ENCODE measurements around the gene SNRK. TPM values are rescaled to one million over a fixed set of nuclear protein-coding genes. Genes with fewer than 3 reads are reported as not detected.

Gene SNRK
- total RNA-seq, 6 experiments from 2014 or later, result 10.0 to 13.8 (median 11.6) TPM

GRCh38 chr3:43363621-43364266, 77.4 kb downstream of the SNRK start:
- no peak for DNase-seq
- peaks cover 2% of the 10 kb centered on the region; the same call in 1 of the 2 replicates for H3K27me3 Mint-ChIP-seq (ENCODE audit: insufficient read depth)
- H3K4me1 Mint-ChIP-seq (ENCODE audit: low read depth), result no peaks in the 10 kb centered on the region
- H3K27ac Mint-ChIP-seq, result no peak overlapping the region
- H3K9me3 Mint-ChIP-seq, result no peaks in the 10 kb centered on the region
- H3K4me3 Mint-ChIP-seq, result no peak overlapping the region
- no peaks in the 10 kb centered on the region; the same call in 1 of the 2 replicates for H3K36me3 Mint-ChIP-seq (ENCODE audit: low read depth)
- no peak for TF ChIP-seq CTCF (IDR thresholded peaks at IDR 0.05)

GRCh38 chr3:43364494-43364893, 78.2 kb downstream of the SNRK start:
- Mint-ChIP-seq H3K36me3 (ENCODE audit: low read depth) (no peaks in the 10 kb centered on the region; the same call in 1 of the 2 replicates), H3K27me3 (ENCODE audit: insufficient read depth) (peaks cover 2% of the 10 kb centered on the region; the same call in 1 of the 2 replicates), H3K4me1 (ENCODE audit: low read depth) (no peaks in the 10 kb centered on the region), H3K27ac (no peak overlapping the region), H3K4me3 (no peak overlapping the region), H3K9me3 (no peaks in the 10 kb centered on the region)
- no peak for TF ChIP-seq CTCF (IDR thresholded peaks at IDR 0.05)
- DNase-seq, result no peak

GRCh38 chr3:43364926-43365325, 78.6 kb downstream of the SNRK start:
- no peak for TF ChIP-seq CTCF (IDR thresholded peaks at IDR 0.05)
- no peaks in the 10 kb centered on the region for H3K4me1 Mint-ChIP-seq (ENCODE audit: low read depth)
- DNase-seq, result no peak
- no peak overlapping the region for H3K27ac Mint-ChIP-seq
- no peaks in the 10 kb centered on the region for H3K9me3 Mint-ChIP-seq
- no peaks in the 10 kb centered on the region; the same call in 1 of the 2 replicates for H3K27me3 Mint-ChIP-seq (ENCODE audit: insufficient read depth)
- no peak overlapping the region for H3K4me3 Mint-ChIP-seq
- no peaks in the 10 kb centered on the region; the same call in 1 of the 2 replicates for H3K36me3 Mint-ChIP-seq (ENCODE audit: low read depth)

GRCh38 chr3:43365601-43366305, 79.4 kb downstream of the SNRK start:
- no peak for TF ChIP-seq CTCF (IDR thresholded peaks at IDR 0.05)
- no peaks in the 10 kb centered on the region for H3K9me3 Mint-ChIP-seq
- no peak for DNase-seq
- no peak overlapping the region for H3K4me3 Mint-ChIP-seq
- no peaks in the 10 kb centered on the region for H3K4me1 Mint-ChIP-seq (ENCODE audit: low read depth)
- H3K27me3 Mint-ChIP-seq (ENCODE audit: insufficient read depth), result no peaks in the 10 kb centered on the region; the same call in 1 of the 2 replicates
- H3K36me3 Mint-ChIP-seq (ENCODE audit: low read depth), result no peaks in the 10 kb centered on the region; the same call in 1 of the 2 replicates
- H3K27ac Mint-ChIP-seq, result no peak overlapping the region

GRCh38 chr3:43366481-43366880, 80.1 kb downstream of the SNRK start:
- TF ChIP-seq CTCF (IDR thresholded peaks at IDR 0.05), result no peak
- H3K36me3 Mint-ChIP-seq (ENCODE audit: low read depth), result no peaks in the 10 kb centered on the region; the same call in 1 of the 2 replicates
- no peak overlapping the region for H3K27ac Mint-ChIP-seq
- no peaks in the 10 kb centered on the region for H3K4me1 Mint-ChIP-seq (ENCODE audit: low read depth)
- no peak overlapping the region for H3K4me3 Mint-ChIP-seq
- H3K27me3 Mint-ChIP-seq (ENCODE audit: insufficient read depth), result no peaks in the 10 kb centered on the region; the same call in 1 of the 2 replicates
- DNase-seq, result no peak
- no peaks in the 10 kb centered on the region for H3K9me3 Mint-ChIP-seq
